Measurements from ENCODE around the gene FAT1.

FAT1 gene

GRCh38 chr4:186561748-186562147 is 161.9 kb downstream of the FAT1 start:
- TF ChIP-seq CTCF (conservative IDR thresholded peaks at IDR 0.05; ENCODE audit: low read depth, low read length) = no peak
- H3K4me3 ChIP-seq (ENCODE audit: low read depth, low read length) = no peak overlapping the region
- DNase-seq (ENCODE audit: low read depth) = no peak

GRCh38 chr4:186560647-186561046 is 163.0 kb downstream of the FAT1 start:
- no peak overlapping the region for H3K4me3 ChIP-seq (ENCODE audit: low read depth, low read length)
- no peak for DNase-seq (ENCODE audit: low read depth)
- no peak for TF ChIP-seq CTCF (conservative IDR thresholded peaks at IDR 0.05; ENCODE audit: low read depth, low read length)

- DNase-seq (ENCODE audit: low read depth) = peak; percentile 43
- H3K4me3 ChIP-seq (ENCODE audit: low read depth, low read length) = no peak overlapping the region
- TF ChIP-seq CTCF (conservative IDR thresholded peaks at IDR 0.05; ENCODE audit: low read depth, low read length) = no peak
Measured at GRCh38 chr4:186557486-186557885, 166.2 kb downstream of the FAT1 start.

GRCh38 chr4:186557061-186557460 is 166.6 kb downstream of the FAT1 start:
- no peak overlapping the region for H3K4me3 ChIP-seq (ENCODE audit: low read depth, low read length)
- no peak for DNase-seq (ENCODE audit: low read depth)
- no peak for TF ChIP-seq CTCF (conservative IDR thresholded peaks at IDR 0.05; ENCODE audit: low read depth, low read length)

- DNase-seq (ENCODE audit: low read depth) = peak; percentile 13
- peak within 1 kb of the TSS; percentile 41 for H3K4me3 ChIP-seq (ENCODE audit: low read depth, low read length)
- no peak for TF ChIP-seq CTCF (conservative IDR thresholded peaks at IDR 0.05; ENCODE audit: low read depth, low read length)
Measured at GRCh38 chr4:186554914-186555827, 168.5 kb downstream of the FAT1 start, which contains the start of gene MTNR1A. MTNR1A (minus strand) TSS chr4:186555567; CDS start chr4:186555365, 202 bp downstream.

- peak; percentile 40 for TF ChIP-seq CTCF (conservative IDR thresholded peaks at IDR 0.05; ENCODE audit: low read depth, low read length)
- peak; percentile 38 for DNase-seq (ENCODE audit: low read depth)
- H3K4me3 ChIP-seq (ENCODE audit: low read depth, low read length) = peak overlapping the region; percentile 41
Measured at GRCh38 chr4:186554539-186554913, 169.1 kb downstream of the FAT1 start.

- no peak for TF ChIP-seq CTCF (conservative IDR thresholded peaks at IDR 0.05; ENCODE audit: low read depth, low read length)
- H3K4me3 ChIP-seq (ENCODE audit: low read depth, low read length) = no peak overlapping the region
Measured at GRCh38 chr4:186553717-186554116, 169.9 kb downstream of the FAT1 start.

More at GRCh38 chr4:186553717-186554116, 169.9 kb downstream of the FAT1 start:
- no peak for DNase-seq (ENCODE audit: low read depth)

Measured in choroid plexus epithelial cell (primary cell).